ENCODE measurements around the gene C1orf210. TPM values are rescaled to one million over a fixed set of nuclear protein-coding genes. Genes with fewer than 3 reads are reported as not detected.

Gene C1orf210
- not detected for total RNA-seq

GRCh38 chr1:43285269-43285990 is at the start of gene C1orf210:
Gene C1orf210 (minus strand): TSS chr1:43285581. CDS start chr1:43283270, 2,311 bp downstream.
- no peak for DNase-seq

GRCh38 chr1:43334453-43335205 is 49.2 kb upstream of the C1orf210 start:
- DNase-seq = no peak

DNA sequence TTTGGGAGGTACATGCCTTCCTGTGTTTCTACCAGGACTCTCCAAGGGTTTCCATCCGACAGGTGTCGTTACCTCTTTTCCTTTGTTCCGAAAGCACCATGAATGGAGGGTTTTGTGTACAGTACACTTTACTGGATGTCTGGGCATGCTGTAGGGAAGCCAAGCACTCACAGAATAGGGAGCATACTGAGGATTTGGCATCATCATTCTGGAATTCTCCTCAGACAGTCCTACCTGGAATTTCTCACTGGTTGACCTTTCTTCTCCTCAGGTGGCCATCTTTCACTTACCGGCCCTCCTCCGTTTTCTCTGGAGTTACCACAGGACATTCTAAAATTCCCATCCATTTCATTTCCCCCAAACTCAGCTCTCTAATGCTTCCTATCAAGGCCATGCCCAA is 46.3 kb upstream of the C1orf210 start:
- no peak for DNase-seq

GRCh38 chr1:43329995-43330751 is 44.8 kb upstream of the C1orf210 start:
- no peak for DNase-seq

DNA sequence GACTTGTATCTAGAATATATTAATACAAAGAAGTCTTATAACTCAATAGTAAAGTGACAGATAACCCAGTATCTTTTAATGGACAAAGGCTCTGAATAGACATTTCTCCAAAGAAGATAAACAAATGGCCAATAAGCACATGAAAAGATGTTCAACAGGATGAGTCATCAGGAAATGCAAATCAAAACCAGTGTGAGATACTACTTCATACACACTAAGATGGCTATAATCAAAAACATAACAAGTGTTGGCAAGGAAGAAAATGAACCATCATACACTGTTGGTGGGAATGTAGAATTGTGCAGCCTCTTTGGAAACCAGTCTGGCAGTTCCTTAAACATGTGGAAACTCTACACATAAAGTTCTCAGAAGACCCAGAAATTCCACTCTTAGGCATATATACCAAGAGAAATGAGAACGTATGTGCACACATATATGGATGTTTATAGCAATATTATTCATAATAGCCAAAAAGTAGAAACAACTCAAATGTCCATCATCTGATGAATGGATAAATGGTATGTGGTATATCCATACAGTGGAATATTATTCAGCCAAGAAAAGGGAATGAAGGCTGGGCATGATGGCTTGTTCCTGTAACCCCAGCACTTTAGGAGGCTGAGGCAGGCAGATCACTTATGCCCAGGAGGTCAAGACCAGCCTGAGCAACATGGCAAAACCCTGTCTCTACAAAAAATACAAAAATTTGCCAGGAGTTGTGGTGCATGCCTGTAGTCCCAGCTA is 42.3 kb upstream of the C1orf210 start:
- DNase-seq = no peak

- DNase-seq = no peak
Measured at GRCh38 chr1:43325381-43325780, 40.0 kb upstream of the C1orf210 start.

- DNase-seq = no peak
Measured at GRCh38 chr1:43324810-43325209, 39.4 kb upstream of the C1orf210 start.

DNA sequence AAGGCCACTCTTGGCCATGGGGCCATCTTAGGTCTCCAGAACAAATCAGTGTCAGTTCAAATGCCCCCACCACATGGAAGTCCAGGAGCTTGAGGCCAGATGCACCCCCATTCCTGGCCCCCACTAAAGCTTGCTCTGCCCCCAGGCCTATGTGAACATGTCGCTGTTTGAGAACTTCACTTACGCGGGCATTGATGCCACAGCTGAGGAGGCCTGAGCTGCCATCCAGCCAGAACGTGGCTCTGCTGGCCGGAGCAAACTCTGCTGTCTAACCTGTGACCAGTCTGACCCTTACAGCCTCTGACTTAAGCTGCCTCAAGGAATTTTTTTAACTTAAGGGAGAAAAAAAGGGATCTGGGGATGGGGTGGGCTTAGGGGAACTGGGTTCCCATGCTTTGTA is 37.1 kb upstream of the C1orf210 start:
- DNase-seq = no peak

- no peak for DNase-seq
Measured at GRCh38 chr1:43321331-43321891, 36.0 kb upstream of the C1orf210 start.

DNA sequence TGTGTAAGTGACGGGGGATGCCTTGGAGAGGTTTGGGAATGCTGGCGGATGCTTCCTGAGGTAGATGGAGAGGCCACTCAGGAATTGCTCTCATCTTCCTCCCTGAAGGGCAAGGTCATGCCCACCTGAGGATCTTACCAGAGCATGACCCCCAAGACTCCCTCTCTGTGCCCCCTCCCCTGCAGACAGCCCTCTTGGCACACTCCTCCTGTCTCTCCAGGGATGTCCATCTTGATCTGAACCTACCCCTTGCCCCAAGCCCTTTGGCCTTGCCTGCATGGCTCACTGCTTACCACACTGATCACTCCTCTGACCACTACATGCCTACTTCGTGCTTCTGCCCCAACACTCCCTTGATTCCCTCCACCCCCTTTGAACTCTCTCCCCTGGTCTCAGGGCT is 34.4 kb upstream of the C1orf210 start:
- no peak for DNase-seq

DNA sequence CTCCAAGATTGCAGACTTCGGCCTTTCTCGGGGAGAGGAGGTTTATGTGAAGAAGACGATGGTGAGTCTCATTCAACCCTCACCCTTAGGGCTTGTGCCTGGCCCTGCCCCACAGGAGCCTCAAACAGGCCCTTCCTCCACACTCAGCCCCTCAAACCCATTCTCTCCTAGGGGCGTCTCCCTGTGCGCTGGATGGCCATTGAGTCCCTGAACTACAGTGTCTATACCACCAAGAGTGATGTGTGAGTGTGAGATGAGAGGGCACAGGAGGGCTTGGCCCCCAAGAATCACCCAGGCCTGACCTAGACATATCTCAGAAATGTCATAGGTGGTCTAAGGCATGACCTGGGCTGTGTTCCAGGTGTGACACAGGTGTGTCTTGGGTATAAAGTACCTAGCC is 33.9 kb upstream of the C1orf210 start:
- DNase-seq = no peak

DNA sequence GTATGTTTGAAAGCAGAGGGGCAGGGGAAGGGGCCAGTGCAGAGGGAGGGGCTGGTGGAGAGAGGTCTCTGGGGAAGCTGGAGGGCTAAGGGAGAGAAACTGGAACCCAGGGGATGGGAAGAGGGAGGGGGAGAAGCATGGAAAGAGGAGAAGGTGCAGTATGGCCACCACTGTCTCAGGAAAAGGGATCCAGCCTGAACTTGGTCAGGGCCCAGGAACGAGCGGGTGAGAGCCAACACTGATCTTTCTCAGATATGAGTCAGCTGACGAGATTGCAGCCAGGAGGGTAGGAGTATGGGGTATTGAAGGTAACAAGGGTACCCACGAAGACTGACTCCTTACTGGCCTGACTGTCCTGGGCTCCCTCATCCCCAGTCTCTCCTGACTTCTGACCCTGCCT is 33.5 kb upstream of the C1orf210 start:
- no peak for DNase-seq

GRCh38 chr1:43317817-43318471 is 32.6 kb upstream of the C1orf210 start:
- no peak for DNase-seq

- no peak for DNase-seq
Measured at GRCh38 chr1:43316738-43317520, 31.5 kb upstream of the C1orf210 start.

DNA sequence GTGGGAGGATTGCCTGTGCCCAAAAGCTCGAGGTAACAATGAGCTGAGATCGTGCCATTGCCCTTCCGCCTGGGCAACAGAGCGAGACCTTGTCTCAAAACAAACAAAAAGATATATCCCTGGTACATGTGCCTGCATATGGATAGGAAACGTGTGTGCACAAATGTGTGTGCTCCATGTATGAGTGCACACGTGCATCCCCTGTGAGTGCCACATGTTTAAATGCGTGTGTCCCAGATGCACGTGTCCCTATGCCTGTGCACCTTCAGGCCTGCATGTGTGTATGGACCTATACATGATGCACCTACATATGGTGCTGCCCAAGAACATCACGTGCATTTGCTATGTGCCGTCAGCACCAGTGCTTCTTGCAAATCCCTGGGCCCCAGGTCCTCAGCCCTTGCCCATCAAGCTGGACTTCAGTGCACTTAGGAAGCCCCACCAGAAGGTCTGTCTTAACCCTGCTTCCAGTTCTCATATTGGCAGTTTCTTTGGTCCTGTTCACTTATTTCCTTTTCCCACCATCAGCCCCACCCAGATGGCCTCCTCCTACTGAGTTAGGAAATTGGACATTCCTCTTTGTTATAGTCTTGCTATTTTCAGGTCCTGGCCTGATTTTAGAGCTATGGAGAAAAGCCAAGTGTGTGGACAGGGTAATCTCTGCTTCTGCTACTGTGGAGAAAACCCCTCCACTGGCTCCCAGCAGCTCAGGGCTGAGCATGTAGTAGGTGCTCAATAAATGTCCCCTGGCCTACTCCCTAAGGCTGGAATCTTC is 30.8 kb upstream of the C1orf210 start:
- no peak for DNase-seq

DNA sequence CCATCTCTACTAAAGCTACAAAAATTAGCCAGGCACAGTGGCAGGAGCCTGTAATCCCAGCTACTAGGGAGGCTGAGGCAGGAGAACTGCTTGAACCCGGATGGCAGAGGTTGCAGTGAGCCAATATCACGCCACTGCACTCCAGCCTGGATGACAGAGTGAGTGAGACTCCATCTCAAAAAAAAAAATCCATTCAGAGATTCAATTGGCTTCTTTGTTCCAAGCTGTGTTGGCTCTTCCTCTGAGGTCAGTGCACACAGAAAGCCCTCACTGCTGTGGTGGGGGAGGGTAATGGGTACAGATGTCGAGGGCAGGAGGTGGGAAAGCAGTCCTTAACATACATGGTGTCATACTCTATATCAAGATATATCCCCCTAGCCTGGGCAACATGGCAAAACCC is 30.1 kb upstream of the C1orf210 start:
- no peak for DNase-seq

GRCh38 chr1:43314233-43314632 is 28.9 kb upstream of the C1orf210 start:
- no peak for DNase-seq

- no peak for DNase-seq
Measured at GRCh38 chr1:43313771-43314170, 28.4 kb upstream of the C1orf210 start.

DNA sequence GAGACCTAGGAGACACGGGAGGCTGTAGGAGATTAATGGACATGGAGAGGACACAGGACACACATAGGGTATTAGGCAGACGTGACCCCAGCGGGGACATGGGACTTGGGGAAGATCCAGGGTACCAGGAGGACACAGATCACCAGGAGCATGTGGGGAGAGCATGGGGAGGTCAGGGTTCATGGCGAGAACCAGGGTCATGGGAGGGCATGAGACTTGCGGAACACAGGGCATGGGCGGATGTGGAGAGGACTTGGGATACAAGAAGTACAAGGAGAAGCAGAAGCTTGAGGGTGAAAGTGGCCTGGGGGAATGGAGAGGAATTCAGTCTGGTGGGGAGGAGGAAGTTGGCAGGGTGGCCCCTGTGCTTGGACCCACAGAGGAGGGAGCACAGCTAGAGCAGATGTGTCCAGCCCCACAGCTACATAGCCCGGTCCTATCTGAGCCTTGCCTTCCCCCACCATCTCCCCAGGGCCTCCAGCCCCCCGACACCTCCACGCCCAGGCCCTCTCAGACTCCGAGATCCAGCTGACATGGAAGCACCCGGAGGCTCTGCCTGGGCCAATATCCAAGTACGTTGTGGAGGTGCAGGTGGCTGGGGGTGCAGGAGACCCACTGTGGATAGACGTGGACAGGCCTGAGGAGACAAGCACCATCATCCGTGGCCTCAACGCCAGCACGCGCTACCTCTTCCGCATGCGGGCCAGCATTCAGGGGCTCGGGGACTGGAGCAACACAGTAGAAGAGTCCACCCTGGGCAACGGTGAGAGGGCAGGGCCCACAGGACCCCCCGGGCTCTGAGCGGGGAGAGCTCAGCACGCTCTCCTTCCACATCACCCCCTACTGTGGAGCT is 27.5 kb upstream of the C1orf210 start:
- no peak for DNase-seq

Measured in effector CD4-positive, alpha-beta T cell (primary cell).